HG03064 (cell line): ENCODE measurements around the gene PRKN.

Experiments used
- ATAC-seq: cut with Tn5 transposase; IDR thresholded peaks from one replicate; pipeline ENCODE4 v1.9.1; 2021; ENCODE audit warnings: low read depth; ENCODE audit not compliant: unreplicated experiment

The PRKN gene

DNA sequence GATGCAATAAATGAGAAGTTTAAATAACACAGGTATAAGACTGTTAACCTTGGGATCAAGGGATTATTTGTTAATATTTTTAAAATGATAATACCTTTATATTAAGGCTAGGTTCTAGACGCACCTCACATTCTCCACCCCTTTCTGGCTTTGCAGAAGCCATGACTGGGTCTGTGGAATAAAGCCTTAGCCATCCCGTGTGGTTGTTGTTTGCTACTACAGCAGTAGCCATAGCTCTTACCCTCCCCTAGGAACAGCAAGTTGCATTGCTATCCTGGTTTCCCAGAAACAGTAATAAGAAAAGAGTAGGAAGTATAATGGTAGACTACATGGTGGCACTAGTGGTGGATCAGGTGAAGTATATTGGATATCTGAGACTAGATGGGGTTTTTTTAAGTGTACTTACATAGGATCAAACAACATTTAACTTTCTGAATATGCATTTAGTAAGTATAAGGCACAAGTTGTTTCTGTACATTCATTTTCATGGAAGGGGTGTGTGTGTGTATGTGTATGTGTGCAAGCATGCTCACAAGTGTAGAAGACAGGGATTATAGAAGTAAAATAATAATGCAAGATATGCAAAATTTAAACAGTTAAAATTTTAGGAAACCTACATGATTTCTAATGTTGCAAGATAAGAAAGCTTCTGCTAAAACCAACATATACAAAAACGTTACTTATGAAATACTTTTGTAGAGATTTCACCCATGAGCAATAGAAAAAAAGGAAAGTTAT, 384.2 kb downstream of the PRKN start:
- ATAC-seq: no peak

- ATAC-seq: no peak
Measured at GRCh38 chr6:162337412-162337811, 390.2 kb downstream of the PRKN start.

DNA sequence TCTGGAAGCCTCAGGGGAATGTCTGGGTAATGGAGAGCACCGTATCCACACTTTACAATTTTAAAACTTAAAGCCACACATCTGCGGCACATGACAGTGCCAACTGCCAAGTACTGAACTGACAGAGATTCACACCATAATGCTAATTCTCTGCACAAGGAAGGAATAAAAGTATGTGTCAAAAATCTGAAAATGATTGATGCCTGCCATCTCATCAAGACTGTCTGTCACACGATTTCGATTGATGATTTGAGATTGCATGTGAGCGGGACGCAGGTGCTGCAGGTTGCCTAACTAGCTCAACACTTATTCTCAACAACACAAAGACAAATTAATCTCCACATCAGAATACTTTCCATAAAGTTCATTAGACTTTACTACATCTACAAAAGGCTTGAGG, 391.2 kb downstream of the PRKN start:
- no peak for ATAC-seq

- ATAC-seq: no peak
Measured at GRCh38 chr6:162332365-162332764, 395.2 kb downstream of the PRKN start.

DNA sequence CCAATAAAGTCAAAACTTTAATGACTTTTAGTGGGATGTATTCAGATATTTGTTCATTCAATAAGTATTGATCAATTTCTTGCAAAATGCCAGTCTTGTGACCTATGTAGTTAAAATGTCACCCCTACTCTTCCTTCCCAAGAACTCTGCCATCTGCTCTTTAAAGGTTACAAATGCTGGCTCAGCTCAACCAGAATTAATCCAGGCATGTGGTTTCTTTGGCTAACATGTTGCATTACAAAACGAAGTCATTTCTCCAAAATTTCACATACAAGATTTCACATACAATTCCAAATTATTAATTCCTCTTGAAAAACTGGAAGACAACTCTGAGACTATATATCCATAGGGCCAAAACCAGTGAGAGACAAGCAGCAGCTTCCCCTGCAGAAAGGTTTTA, 395.7 kb downstream of the PRKN start:
- no peak for ATAC-seq

GRCh38 chr6:162325826-162326225, 401.7 kb downstream of the PRKN start:
- ATAC-seq: no peak

DNA sequence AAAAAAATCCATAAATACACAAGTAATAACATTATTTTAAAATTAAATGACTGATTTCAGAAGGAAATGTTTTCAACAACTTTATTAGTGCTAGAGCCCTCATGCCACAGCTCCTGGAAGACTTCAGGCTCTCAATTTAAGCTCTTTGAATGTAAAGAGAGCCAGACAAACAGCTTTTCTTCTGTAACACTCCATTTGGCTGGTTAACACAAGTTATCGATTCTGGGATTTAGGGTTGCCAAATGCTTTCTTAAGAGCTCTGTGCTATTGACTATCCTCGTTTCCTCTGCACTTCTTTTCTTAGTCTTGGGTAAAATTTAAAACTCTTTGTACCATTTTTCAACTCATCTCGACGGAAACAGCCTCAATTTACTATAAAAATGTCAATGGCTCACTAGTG, 402.5 kb downstream of the PRKN start:
- ATAC-seq: no peak

GRCh38 chr6:162315291-162315690, 412.3 kb downstream of the PRKN start:
- no peak for ATAC-seq

- ATAC-seq: no peak
Measured at GRCh38 chr6:162313922-162314660, 413.5 kb downstream of the PRKN start.

GRCh38 chr6:162307865-162308264, 419.7 kb downstream of the PRKN start:
- ATAC-seq: no peak

- no peak for ATAC-seq
Measured at GRCh38 chr6:162306616-162307015, 420.9 kb downstream of the PRKN start.

- no peak for ATAC-seq
Measured at GRCh38 chr6:162301128-162301527, 426.4 kb downstream of the PRKN start.

DNA sequence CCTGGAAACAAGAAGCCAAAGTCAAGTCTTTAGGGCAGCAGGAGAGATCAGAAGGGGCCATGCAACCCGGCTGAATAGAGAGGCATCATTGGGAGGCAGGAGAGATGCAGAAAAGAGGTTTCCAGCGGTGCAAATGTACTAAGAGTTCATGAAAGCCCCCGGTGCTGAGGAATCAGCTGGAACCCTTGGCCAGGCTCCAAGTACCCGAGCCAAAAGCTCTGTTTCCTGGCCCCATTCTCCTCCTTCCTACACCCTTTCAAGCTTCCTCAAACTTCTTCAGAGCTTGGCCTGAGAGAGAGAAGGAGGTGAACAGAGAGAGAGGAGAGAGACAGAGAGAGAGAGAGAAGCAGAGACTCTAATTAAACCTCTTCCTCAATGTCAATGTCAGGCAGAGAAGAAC, 433.5 kb downstream of the PRKN start:
- no peak for ATAC-seq

GRCh38 chr6:162292915-162293314, 434.7 kb downstream of the PRKN start:
- no peak for ATAC-seq

GRCh38 chr6:162290846-162291465, 436.6 kb downstream of the PRKN start:
- ATAC-seq: no peak

GRCh38 chr6:162289972-162290371, 437.6 kb downstream of the PRKN start:
- no peak for ATAC-seq

- ATAC-seq: no peak
Measured at GRCh38 chr6:162273986-162274385, 453.6 kb downstream of the PRKN start.

GRCh38 chr6:162271922-162272321, 455.6 kb downstream of the PRKN start:
- ATAC-seq: no peak

DNA sequence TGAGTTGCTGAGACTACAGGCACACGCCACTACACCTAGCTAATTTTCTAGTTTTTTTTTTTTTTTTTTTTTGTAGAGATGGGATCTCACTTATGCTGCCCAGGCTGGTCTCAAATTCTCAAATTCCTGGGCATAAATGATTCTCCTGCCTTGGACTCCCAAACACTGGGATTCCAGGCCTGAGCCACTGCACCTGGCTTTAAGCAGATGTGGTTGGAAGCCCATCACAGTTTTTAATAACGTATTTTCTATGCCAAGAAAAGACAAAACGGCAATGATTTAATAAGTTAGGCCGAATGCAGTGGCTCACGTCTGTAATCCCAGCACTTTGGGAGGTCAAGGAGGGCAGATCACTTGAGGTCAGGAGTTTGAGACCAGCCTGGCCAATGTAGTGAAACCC, 456.6 kb downstream of the PRKN start:
- ATAC-seq: no peak

GRCh38 chr6:162267641-162268040, 459.9 kb downstream of the PRKN start:
- no peak for ATAC-seq

- no peak for ATAC-seq
Measured at GRCh38 chr6:162267126-162267525, 460.4 kb downstream of the PRKN start.

DNA sequence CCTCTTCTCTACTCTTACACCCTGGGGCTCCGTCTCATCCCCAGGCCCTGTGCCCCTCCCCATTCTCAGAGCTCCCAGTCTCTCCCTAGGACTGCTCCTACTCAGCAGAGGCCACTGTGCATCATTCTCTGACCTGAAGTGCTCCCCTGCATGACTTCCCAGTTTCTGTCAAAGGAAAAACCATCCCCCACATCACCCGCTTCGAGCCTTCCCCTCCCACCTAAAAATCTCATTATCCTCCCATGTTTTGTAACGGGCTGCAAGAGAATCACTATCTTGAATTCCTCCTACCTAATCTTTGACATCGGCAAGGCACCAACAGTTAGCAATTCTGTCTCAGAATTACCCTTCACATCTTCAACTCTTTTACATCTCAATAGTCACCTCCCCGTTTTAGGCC, 463.0 kb downstream of the PRKN start:
- ATAC-seq: no peak
